ENCODE data around the gene SH3PXD2B. TPM values are rescaled to one million over a fixed set of nuclear protein-coding genes. Genes with fewer than 3 reads are reported as not detected.

Gene SH3PXD2B
- total RNA-seq, 3 donors from 2014 or later, result 35.3 to 118 (median 43.9) TPM

DNA sequence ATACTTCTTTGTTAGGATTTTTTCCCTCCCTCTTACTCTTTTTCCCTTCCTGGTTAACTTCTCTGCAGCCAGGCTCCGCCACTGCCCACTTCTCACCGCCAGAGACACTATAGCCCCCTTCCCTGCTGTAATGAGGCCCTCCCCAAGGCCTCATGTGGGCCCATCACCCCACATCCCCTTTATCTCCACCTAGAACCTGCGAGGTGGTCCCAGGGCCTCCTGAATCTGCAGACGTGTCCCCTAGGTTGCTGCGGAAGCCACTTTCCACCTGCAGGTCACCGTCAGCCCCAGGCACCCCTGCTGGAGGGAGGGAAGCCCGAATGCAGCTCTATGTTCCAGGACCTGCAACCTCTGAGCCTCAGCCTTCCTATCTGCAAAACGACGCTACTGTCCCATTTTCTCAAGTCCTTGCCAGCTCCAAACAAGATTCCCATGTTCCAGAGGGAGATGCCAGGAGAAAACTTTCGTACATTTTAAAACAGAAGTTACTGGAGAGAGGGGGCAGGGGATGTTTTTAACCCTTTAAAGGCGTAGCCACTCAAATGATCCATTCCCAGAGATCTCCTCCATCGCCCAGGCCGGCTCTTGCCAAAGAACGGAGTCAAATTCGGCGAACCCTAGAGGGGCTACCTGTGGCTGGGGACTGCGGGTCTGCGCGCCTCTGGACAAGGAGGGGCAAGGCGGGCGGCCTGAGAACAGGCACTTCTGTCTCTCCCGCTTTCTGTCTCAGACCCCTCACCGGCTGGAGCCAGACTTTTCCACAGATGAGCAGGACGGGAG lies 929 bp downstream of the SH3PXD2B start:
- H3K27ac ChIP-seq, result peak overlapping the region; percentile 92 to 95
- no peaks in the 10 kb centered on the region for H3K9me3 ChIP-seq
- TF ChIP-seq POLR2A (IDR thresholded peaks at IDR 0.05), result no peak
- TF ChIP-seq, protein P1, sequence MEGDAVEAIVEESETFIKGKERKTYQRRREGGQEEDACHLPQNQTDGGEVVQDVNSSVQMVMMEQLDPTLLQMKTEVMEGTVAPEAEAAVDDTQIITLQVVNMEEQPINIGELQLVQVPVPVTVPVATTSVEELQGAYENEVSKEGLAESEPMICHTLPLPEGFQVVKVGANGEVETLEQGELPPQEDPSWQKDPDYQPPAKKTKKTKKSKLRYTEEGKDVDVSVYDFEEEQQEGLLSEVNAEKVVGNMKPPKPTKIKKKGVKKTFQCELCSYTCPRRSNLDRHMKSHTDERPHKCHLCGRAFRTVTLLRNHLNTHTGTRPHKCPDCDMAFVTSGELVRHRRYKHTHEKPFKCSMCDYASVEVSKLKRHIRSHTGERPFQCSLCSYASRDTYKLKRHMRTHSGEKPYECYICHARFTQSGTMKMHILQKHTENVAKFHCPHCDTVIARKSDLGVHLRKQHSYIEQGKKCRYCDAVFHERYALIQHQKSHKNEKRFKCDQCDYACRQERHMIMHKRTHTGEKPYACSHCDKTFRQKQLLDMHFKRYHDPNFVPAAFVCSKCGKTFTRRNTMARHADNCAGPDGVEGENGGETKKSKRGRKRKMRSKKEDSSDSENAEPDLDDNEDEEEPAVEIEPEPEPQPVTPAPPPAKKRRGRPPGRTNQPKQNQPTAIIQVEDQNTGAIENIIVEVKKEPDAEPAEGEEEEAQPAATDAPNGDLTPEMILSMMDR (IDR thresholded peaks at IDR 0.05), result peak; percentile 42 to 59 (median 48)
- peak in 2 of 3 donors; percentile 10 to 33 for TF ChIP-seq POLR2AphosphoS5 (IDR thresholded peaks at IDR 0.05)
- no peak for DNase-seq (ENCODE audit: low spot score in 2 of 2)
- H3K27me3 ChIP-seq, result no peaks in the 10 kb centered on the region
- H3K4me1 ChIP-seq, result no peaks in the 10 kb centered on the region
- intact Hi-C loops (cut with DNase I; ENCODE audit: low total_unique reads), result no loop called here
- no peaks in the 10 kb centered on the region for H3K36me3 ChIP-seq
- H3K4me3 ChIP-seq, result peak overlapping the region; percentile 90 to 98 (median 93)

DNA sequence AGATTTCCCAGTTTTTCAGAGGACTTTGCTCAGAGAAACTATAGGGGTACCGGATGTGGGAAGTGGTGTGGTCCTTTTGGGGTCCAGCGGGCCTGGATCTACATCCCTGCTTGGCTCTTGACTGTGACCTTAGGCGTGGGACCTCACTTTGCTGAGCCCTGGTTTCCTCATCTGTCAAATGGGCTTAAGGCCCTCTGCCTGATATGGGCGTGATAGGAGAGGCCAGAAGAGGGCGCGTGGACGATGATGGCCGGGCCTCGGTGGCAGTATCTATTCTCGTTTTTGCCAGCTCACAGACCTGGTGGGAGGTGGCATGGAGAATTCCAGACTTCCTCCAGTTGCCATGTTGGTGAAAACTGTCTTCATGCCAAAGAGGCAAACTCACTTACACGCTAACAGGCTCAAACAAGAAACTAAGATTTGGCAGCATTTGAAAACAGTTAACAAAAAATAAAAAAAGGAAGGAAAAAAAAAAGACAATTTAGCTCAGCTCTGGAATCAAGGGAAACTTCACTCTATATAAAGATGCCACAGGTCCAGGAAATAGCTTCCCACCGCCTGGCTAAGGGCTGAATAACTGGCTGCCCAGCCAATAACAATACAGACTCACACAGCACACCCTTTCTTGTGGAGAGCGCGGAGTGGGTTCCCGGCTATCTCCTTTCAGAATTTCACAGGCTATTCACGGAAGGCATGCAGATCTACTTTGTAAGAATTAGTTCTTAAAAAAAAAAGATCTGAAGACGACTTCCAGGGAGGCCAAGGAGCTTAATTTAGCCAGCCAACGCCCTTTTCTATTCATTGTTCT lies 1.7 kb downstream of the SH3PXD2B start:
- Histone ChIP-seq H3K27ac (peak overlapping the region; percentile 92 to 95), H3K36me3 (no peaks in the 10 kb centered on the region), H3K27me3 (no peaks in the 10 kb centered on the region), H3K4me1 (no peaks in the 10 kb centered on the region), H3K9me3 (no peaks in the 10 kb centered on the region), H3K4me3 (peak overlapping the region; percentile 90 to 98 (median 93))
- DNase-seq (ENCODE audit: low spot score in 2 of 2), result no peak
- peak in 1 of 3 donors; percentile 49 for TF ChIP-seq POLR2AphosphoS5 (IDR thresholded peaks at IDR 0.05)
- TF ChIP-seq, protein P1 (IDR thresholded peaks at IDR 0.05), result no peak
- TF ChIP-seq POLR2A (IDR thresholded peaks at IDR 0.05), result no peak
- intact Hi-C loops (cut with DNase I; ENCODE audit: low total_unique reads), result no loop called here

DNA sequence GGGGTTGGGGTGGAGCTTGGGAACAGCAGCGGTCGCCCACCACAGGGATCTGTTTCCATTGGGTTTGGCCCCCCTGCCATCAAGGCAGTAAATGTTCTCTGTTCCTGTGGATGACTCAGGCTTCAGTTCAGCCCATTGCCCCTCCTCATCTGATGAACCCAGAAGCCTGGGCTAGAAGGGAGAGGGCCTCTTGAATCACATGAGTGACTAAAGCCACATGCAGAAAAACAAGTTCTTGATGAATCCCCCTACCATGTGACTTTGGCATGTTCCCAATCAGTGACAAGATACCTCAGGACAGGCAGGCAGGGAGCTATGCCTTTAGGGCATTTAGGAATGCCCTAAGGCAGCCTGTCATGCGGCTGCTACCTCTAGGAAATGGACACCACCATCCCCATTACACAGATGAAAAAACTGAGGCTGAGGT lies 2.5 kb downstream of the SH3PXD2B start:
- Histone ChIP-seq H3K27ac (peak overlapping the region; percentile 92 to 95), H3K4me3 (peak overlapping the region; percentile 90 to 98 (median 93)), H3K4me1 (no peaks in the 10 kb centered on the region), H3K27me3 (no peaks in the 10 kb centered on the region), H3K36me3 (no peaks in the 10 kb centered on the region), H3K9me3 (no peaks in the 10 kb centered on the region)
- TF ChIP-seq POLR2AphosphoS5 (IDR thresholded peaks at IDR 0.05) (peak in 2 of 3 donors; percentile 45 to 65), POLR2A (IDR thresholded peaks at IDR 0.05) (no peak)
- DNase-seq (ENCODE audit: low spot score in 2 of 2), result no peak
- intact Hi-C loops (cut with DNase I; ENCODE audit: low total_unique reads), result no loop called here

DNA sequence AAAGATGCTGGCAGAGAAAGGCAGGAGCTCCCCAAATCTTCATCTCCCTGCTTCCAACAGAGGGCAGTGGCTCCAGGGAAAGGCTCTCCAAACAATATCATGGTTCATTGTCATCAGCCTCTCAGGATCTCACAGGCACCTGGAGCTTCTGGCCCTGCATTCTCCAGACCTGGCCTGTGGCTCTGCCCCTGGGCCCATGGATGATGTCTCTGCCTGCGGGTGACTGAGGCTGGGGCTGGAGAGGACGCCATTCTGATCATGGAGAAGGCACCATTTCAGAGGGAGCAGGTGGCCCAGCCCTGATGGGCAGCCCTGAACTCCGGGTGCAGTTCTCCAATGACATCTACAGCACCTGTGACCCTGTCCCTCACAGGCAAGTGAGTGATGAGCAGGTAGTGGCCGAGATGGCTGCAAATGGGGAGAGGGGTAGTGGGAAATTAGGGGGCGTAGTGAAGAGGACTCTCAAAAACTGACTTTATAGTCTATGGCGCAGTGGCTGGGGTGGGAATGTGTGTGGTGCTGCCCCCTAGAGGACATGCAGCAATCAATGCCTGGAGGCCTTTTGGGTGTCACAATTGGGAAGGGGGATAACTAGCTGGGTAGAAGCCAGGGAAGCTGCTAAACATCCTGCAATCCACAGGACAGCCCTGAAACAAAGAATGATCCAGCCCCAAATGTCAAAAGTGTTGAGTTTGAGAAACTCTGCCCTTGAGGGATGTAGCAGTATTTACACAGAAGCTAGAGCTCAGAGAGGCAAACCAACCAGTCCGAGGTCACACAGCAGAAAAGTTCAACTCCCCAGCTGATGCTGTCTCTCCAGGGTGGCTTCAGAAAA lies 3.2 kb downstream of the SH3PXD2B start:
- intact Hi-C loops (cut with DNase I; ENCODE audit: low total_unique reads), result no loop called here
- no peak for TF ChIP-seq POLR2A (IDR thresholded peaks at IDR 0.05)
- peak in 1 of 3 donors; percentile 20 for TF ChIP-seq POLR2AphosphoS5 (IDR thresholded peaks at IDR 0.05)
- TF ChIP-seq, protein P1 (IDR thresholded peaks at IDR 0.05), result peak; percentile 37 to 53 (median 50)
- no peaks in the 10 kb centered on the region for H3K9me3 ChIP-seq
- H3K27ac ChIP-seq, result peak overlapping the region; percentile 92 to 95
- H3K4me1 ChIP-seq, result peaks cover 1 to 7% of the 10 kb centered on the region in 2 donors
- no peaks in the 10 kb centered on the region for H3K36me3 ChIP-seq
- no peak for DNase-seq (ENCODE audit: low spot score in 2 of 2)
- peak overlapping the region; percentile 90 to 98 (median 93) for H3K4me3 ChIP-seq
- H3K27me3 ChIP-seq, result no peaks in the 10 kb centered on the region

DNA sequence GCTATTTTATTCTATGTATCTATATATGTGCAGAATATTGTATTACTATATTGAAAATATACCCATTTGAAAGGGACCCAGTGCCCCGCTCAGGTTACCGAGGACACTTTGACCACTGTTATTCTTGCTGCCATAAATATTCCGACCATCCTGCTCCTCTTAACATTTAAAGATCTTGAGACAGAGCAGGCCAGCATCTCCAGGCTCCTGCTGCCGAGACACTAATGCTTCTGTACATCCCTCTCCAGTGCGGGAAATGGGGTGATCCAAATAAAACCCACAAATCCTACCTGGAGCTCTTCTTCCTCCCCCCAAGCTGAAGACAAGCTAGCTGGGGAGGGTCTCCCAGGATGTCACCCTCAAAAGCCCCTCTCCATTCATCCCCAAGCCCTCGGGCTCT lies 3.9 kb downstream of the SH3PXD2B start:
- peak overlapping the region; percentile 90 to 98 (median 93) for H3K4me3 ChIP-seq
- H3K4me1 ChIP-seq, result peaks cover 2 to 9% of the 10 kb centered on the region in 2 donors
- peak overlapping the region; percentile 92 to 95 for H3K27ac ChIP-seq
- no peaks in the 10 kb centered on the region for H3K27me3 ChIP-seq
- H3K9me3 ChIP-seq, result no peaks in the 10 kb centered on the region
- DNase-seq (ENCODE audit: low spot score in 2 of 2), result no peak
- H3K36me3 ChIP-seq, result no peaks in the 10 kb centered on the region
- intact Hi-C loops (cut with DNase I; ENCODE audit: low total_unique reads), result no loop called here
- TF ChIP-seq, protein P1 (IDR thresholded peaks at IDR 0.05), result no peak
